ENCODE measurements around the gene NANOS3. TPM values are rescaled to one million over a fixed set of nuclear protein-coding genes. Genes with fewer than 3 reads are reported as not detected.

Gene NANOS3
- total and polyA plus RNA-seq, 9 of the 15 experiments (the other 6 are each of a cell fraction or from before 2014, with no cell fraction given): not detected

GRCh38 chr19:13850910-13851733 lies 25.8 kb upstream of the NANOS3 start (continued):
- no peak for TF ChIP-seq MGA (IDR thresholded peaks at IDR 0.05)
- no peak; the same call in 1 of the 2 replicates for TF ChIP-seq BHLHE40 (IDR thresholded peaks at IDR 0.05; ENCODE audit: low read length)
- TF ChIP-seq SREBF2 (CRISPR knock-in tag; IDR thresholded peaks at IDR 0.05): no peak
- TF ChIP-seq HDAC2 (IDR thresholded peaks at IDR 0.05): peak; percentile 20; the same call in 1 of the 2 replicates
- TF ChIP-seq SMARCE1 (IDR thresholded peaks at IDR 0.05): peak; percentile 94
- no peak for TF ChIP-seq MXI1 (IDR thresholded peaks at IDR 0.05; ENCODE audit: low read depth, low read length)
- no peak for TF ChIP-seq ZFP1 (CRISPR knock-in tag; IDR thresholded peaks at IDR 0.05)
- TF ChIP-seq, protein P1, sequence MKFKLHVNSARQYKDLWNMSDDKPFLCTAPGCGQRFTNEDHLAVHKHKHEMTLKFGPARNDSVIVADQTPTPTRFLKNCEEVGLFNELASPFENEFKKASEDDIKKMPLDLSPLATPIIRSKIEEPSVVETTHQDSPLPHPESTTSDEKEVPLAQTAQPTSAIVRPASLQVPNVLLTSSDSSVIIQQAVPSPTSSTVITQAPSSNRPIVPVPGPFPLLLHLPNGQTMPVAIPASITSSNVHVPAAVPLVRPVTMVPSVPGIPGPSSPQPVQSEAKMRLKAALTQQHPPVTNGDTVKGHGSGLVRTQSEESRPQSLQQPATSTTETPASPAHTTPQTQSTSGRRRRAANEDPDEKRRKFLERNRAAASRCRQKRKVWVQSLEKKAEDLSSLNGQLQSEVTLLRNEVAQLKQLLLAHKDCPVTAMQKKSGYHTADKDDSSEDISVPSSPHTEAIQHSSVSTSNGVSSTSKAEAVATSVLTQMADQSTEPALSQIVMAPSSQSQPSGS (CRISPR knock-in tag; IDR thresholded peaks at IDR 0.05): no peak
- no peak for TF ChIP-seq DDX20 (tag; IDR thresholded peaks at IDR 0.05; ENCODE audit: low read depth)
- TF ChIP-seq KLF16 (IDR thresholded peaks at IDR 0.05): no peak
- TF ChIP-seq NR3C1 (CRISPR knock-in tag; IDR thresholded peaks at IDR 0.05): no peak
- no peak for TF ChIP-seq KHSRP (IDR thresholded peaks at IDR 0.05)
- TF ChIP-seq SNIP1 (IDR thresholded peaks at IDR 0.05; ENCODE audit: low read depth): no peak
- no peak for TF ChIP-seq ZNF280A (IDR thresholded peaks at IDR 0.05; ENCODE audit: low read depth, partially characterized antibody)
- TF ChIP-seq ZEB2 (IDR thresholded peaks at IDR 0.05): 0 out of 2 replicates have a peak, but pooled peaks have one; percentile 40
